CD4-positive, alpha-beta T cell treated with Interleukin-4 for 4 hours (primary cell): ENCODE measurements around the gene LRTM2.

Experiments
- DNase-seq: peaks from one replicate; pipeline ENCODE4 v3.0.0-alpha.2; 2020

Gene LRTM2

GRCh38 chr12:1844223-1844622 is 23.9 kb downstream of the LRTM2 start:
- DNase-seq = no peak

DNA sequence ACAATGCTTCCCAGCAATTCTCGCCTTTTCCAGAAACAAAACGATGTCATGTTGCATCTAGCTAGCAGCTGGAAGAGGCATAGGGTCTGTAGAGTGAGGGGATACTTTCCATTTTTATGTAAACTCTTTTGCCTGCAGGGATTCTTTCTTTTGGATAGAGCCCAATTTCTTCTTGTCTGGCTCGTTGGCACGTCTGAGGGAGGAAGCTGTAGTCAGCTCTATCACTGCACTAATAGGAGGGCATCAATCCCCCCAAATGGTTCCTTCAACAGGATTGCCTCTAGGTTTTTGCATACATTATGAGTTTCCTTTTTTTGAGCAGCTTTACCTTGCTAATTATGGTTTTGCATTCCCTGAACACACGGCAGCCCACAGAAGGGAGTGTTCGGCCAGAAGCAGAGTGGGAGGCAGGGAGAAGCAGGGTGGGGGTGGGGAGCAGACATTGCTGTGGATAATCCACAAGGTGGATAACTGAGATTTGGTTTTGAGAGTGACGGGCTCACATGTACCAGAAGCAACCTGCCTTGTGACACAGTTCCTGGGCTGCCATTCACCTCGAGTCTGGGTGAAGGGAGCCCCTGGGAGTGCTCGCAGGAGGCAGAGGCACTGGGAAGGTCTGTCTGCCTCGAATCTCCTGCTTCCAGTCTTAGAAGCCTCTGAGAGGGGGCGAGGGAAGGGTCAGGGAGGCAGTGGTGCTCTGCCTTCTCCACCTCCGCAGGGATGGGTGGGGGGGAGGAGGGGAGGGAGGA is 24.5 kb downstream of the LRTM2 start:
- no peak for DNase-seq

DNA sequence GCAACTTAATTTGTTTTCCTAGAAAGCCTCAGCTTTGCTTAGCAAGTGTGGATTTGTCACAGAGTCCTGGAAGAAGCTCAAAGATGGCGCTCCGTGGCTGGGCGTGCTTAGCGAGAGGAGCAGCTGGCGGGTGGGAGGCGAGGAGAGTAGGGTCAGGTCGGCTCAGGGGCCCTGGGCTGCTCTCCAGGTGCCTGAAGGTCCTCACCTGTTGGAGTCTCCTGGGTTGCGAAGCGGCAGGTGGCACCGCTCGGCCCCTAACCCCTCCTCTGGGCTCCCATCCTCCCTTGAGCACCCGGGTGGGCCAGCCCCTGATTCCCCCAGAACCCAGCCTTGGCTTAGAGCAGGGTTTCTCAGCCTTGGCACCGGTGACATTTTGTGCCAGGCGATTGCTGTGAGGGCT is 25.1 kb downstream of the LRTM2 start:
- no peak for DNase-seq

DNA sequence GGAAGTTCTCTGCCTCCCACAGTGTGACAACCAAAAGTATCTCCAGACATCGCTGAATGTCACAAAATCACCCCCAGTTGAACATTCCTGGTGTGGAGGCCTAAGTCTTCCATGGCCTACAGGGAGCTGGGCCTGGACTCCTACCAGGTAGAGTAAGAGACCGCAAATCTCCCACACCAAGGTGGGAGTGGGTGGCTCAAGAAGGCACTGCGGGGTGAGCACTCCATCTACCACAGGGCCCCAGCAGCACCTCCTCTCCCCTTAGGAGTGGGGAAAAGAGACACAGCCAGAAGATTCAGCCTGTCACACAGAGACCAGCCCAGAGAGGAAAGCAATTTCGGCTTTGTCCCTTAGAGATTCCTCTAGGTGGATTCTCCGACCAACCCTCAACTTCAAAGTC is 25.5 kb downstream of the LRTM2 start:
- DNase-seq = no peak

- no peak for DNase-seq
These were observed 26.3 kb downstream of the LRTM2 start for GRCh38 chr12:1846421-1847405.

- DNase-seq = no peak
These were observed 27.0 kb downstream of the LRTM2 start for GRCh38 chr12:1847411-1847810.

GRCh38 chr12:1848146-1848545 is 27.8 kb downstream of the LRTM2 start:
- no peak for DNase-seq

DNA sequence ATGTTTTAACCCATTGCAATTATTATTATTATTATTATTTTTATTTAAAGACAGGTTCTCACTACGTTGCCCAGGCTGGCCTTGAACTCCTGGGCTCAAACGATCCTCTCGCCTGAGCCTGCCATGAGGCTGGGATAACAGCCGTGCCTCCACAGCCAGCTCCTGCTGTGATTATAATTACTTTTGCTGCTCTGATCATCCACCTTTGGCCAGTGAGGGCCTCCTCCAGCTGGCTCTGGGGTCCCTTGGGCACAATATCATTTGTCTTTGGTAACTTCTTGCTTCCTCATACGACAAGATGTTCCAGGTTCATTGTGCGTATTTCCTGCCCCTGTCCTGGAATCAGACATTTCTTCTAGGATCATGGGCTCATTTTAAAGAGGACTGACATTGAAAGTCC is 28.4 kb downstream of the LRTM2 start:
- no peak for DNase-seq

DNA sequence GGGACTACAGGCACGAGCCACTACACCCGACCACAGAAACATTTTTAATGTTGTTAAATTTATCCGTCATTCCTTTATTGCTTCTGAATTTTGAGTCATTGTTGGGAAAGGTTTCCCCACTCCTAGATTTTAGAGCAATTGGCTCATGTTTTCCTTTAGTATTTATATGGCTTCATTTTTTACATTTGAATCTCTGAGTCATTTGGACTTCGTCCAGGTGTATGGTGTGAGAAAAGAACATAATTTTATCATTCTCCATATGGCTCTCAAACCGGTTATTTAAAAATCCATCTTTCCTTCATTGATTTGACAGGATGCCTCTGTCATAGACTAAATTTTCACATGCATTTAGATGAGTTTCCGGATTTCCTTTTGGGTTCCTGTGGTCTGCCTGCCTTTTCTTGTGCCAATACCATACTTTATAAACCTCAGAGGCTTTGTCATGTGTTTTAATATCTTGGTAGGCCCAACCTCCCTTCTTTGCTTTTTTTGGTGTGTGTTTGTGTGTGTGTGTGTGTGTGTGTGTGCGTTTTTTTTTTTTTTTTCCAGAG is 30.9 kb downstream of the LRTM2 start:
- no peak for DNase-seq

GRCh38 chr12:1852076-1852475 is 31.7 kb downstream of the LRTM2 start:
- DNase-seq = no peak

- no peak for DNase-seq
These were observed 33.4 kb downstream of the LRTM2 start for GRCh38 chr12:1853716-1854115.

GRCh38 chr12:1855241-1855640 is 34.9 kb downstream of the LRTM2 start:
- no peak for DNase-seq

DNA sequence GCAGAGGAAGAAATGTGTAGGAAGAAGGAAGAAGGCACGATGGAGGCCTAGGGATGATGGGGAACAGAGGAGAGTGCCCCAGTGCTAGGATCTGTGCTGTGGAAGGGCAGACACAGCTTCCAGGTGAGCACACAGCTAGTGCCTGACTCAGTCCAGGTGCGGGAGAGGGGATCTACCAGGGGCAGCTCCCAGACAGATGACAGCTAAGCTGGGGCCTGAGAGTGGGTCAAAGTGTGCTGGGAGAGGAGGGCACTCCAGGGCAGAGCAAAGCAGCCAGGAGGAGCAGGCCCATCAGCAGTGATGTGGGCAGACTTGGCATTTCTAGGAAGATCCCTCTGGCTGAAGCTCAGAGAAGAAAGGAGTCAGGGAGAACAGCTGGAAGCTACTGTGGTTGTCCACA is 36.7 kb downstream of the LRTM2 start:
- no peak for DNase-seq

DNA sequence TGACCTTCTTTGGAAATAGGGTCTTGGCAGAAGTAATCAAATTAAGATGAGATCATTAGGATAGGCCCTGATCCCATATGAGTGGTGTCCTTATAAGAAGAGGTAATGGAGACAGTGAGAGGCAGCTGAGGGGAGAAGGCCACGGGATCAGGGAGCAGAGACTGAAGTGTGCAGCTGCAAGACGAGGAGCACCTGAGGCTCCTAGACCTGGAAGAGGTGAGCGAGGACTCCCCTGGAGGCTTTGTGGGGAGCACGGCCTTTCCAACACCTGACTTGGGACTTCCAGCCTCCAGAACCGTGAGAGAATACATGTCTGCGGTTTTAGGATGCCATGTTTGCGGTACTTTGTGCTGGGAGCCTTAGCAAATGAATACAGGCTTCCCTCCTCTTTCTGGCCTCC is 37.5 kb downstream of the LRTM2 start:
- DNase-seq = no peak

DNA sequence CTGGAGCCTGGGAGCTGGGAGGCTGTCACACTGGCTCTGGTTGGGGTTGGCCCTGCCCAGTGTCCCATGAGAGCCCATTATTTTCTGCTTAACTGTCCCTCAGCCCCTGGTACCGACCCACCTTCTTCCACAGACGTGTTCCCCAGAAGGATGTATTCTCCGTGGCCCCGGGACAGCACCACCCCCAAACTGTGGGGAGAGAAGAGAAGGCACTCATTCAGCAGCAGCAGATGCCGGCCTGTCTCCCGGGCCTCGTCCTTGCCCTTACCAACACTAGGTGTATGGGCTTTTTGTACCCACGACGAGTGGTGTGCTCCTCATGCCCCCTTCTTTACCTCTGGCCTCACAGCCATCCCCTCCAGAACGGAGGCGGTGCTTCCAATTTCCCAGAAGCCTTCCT is 38.1 kb downstream of the LRTM2 start:
- DNase-seq = no peak

GRCh38 chr12:1859643-1860042 is 39.3 kb downstream of the LRTM2 start:
- no peak for DNase-seq

DNA sequence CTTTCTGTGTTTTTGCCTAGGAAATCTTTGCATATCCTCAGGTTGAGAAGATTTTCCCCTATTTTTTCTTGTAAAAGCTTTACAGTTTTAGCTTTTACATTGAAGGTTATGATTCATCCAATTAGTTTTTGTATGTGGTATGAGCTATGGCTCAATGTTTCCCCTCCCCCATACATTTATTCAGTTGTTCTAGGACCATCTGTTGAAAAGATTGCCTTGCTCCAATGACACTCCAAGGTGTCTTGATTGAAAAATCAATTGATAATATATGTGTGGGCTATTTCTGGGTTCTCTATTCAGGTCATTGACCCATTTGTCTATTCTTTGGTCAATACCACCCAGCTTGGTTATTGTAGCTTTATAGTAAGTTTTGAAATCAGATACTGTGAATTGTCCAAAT is 42.6 kb downstream of the LRTM2 start:
- DNase-seq = no peak

GRCh38 chr12:1863823-1864222 is 43.5 kb downstream of the LRTM2 start:
- DNase-seq = no peak

GRCh38 chr12:1864456-1864855 is 44.1 kb downstream of the LRTM2 start:
- DNase-seq = no peak

DNA sequence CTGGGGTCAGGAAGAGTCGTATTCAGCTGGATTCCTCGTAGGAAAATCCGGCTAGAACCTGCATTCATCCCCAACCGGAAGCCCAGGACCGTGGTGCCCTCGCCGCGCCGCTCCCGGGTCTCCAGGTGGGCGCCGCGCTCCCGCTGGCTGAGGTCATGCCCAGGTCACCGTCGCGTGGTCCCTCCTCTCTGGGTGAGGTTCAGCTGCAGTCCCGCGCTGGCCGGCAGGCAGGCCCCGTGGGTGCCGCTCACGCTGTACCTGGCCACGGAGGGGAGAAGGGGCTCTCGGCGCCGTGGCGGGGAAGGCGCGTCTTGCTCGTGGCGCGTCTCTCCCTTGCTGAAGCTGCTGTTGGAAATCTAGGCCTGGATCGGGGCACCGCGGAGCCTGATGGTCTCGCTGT is 44.5 kb downstream of the LRTM2 start:
- no peak for DNase-seq

DNA sequence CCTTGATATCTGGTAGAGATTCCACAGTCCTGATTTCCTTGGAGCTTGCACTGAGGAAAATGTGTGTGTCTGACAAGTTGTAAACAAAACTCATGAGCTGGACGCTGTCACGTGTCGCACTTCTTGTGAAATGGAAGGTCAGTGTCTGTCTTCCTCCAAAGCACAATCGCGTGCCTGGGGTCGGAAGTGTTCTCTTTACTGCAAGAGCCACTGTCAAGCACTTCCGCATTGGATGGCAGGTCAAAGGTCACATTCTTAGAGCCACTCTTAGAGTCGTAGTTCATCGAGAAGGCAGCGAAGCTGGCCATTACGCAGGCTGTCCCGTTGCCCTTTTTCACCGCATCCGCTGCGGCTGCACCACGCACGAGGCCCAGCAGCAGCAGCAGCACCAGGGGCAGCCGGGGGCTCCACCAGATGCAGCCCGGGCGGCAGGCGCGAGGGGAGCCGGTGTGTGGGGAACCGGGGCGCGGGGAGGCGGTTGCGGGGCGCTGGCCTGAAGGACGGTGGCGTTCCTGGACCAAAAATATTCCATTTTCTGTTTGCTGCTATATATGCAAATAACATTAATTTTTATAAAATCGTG is 45.0 kb downstream of the LRTM2 start:
- no peak for DNase-seq

DNA sequence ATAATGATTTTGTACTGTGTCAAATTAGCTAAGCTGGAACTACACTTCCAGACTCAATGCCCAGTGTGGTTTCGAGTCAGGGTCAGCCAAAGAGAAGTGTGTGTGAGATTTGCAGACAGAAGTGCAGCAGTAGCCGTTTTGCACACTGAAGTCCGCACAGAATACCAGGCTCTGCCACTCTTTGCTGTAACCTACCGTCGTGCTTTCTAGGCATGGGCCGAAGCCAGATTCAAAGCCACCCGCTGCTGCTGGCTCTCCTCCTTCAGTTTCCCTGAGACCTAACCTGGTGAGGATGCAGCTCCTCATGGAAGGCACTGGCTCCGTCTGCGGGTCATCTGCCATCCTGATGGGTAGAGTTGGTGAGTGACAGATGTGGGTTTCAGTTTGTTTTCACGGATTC is 48.8 kb downstream of the LRTM2 start:
- no peak for DNase-seq

GRCh38 chr12:1870086-1870485 is 49.7 kb downstream of the LRTM2 start:
- DNase-seq = no peak
